ENCODE results near the gene PRKN.
A peak's percentile ranks its signal among the peaks of the same experiment; 100 is the strongest.

Gene PRKN

GRCh38 chr6:162125659-162126058 lies 601.9 kb downstream of the PRKN start:
- no peak for DNase-seq
- no peaks in the 10 kb centered on the region for H3K9me3 ChIP-seq (ENCODE audit: insufficient read depth, low read length, severe bottlenecking)

GRCh38 chr6:162124710-162125435 lies 602.7 kb downstream of the PRKN start:
- H3K9me3 ChIP-seq (ENCODE audit: insufficient read depth, low read length, severe bottlenecking): no peaks in the 10 kb centered on the region
- TF ChIP-seq EZH2 (IDR thresholded peaks at IDR 0.05; ENCODE audit: borderline replicate concordance, low read depth, low read length, severe bottlenecking) (no peak), CTCF (IDR thresholded peaks at IDR 0.05; ENCODE audit: borderline replicate concordance, extremely low read depth, low read length, poor library complexity, severe bottlenecking) (no peak)
- H3K27me3 ChIP-seq (ENCODE audit: insufficient read depth, low read length, poor library complexity): no peaks in the 10 kb centered on the region
- no peak overlapping the region for H3K9ac ChIP-seq (ENCODE audit: low read depth, low read length)
- no peaks in the 10 kb centered on the region for H4K20me1 ChIP-seq (ENCODE audit: insufficient read depth, low read length)
- DNase-seq: no peak
- H3K79me2 ChIP-seq (ENCODE audit: insufficient read depth, low read length): no peaks in the 10 kb centered on the region
- no peaks in the 10 kb centered on the region for H3K36me3 ChIP-seq (ENCODE audit: insufficient read depth, low read length)
- H2AFZ ChIP-seq (ENCODE audit: low read depth, low read length): no peak overlapping the region
- no peak overlapping the region for H3K27ac ChIP-seq (ENCODE audit: low read length)
- no peaks in the 10 kb centered on the region for H3K4me1 ChIP-seq (ENCODE audit: insufficient read depth, low read length)
- no peak overlapping the region for H3K4me3 ChIP-seq (ENCODE audit: low read depth in 1 of 2, low read length in 2 of 2)
- no peak overlapping the region for H3K4me2 ChIP-seq (ENCODE audit: insufficient read depth, low read length)
- no peak for ATAC-seq (ENCODE audit: insufficient read depth, low read depth)

More at GRCh38 chr6:162125659-162126058, 601.9 kb downstream of the PRKN start:
- Histone ChIP-seq H3K36me3 (ENCODE audit: insufficient read depth, low read length) (no peaks in the 10 kb centered on the region), H3K4me3 (ENCODE audit: low read depth in 1 of 2, low read length in 2 of 2) (no peak overlapping the region), H3K27me3 (ENCODE audit: insufficient read depth, low read length, poor library complexity) (no peaks in the 10 kb centered on the region), H3K79me2 (ENCODE audit: insufficient read depth, low read length) (no peaks in the 10 kb centered on the region), H3K4me2 (ENCODE audit: insufficient read depth, low read length) (no peak overlapping the region), H3K9ac (ENCODE audit: low read depth, low read length) (no peak overlapping the region), H3K4me1 (ENCODE audit: insufficient read depth, low read length) (no peaks in the 10 kb centered on the region), H2AFZ (ENCODE audit: low read depth, low read length) (no peak overlapping the region), H3K27ac (ENCODE audit: low read length) (no peak overlapping the region), H4K20me1 (ENCODE audit: insufficient read depth, low read length) (no peaks in the 10 kb centered on the region)
- TF ChIP-seq CTCF (IDR thresholded peaks at IDR 0.05; ENCODE audit: borderline replicate concordance, extremely low read depth, low read length, poor library complexity, severe bottlenecking): no peak
- no peak for ATAC-seq (ENCODE audit: insufficient read depth, low read depth)

- TF ChIP-seq CTCF (IDR thresholded peaks at IDR 0.05; ENCODE audit: borderline replicate concordance, extremely low read depth, low read length, poor library complexity, severe bottlenecking) (peak; percentile 14), EZH2 (IDR thresholded peaks at IDR 0.05; ENCODE audit: borderline replicate concordance, low read depth, low read length, severe bottlenecking) (no peak)
- Histone ChIP-seq H3K9me3 (ENCODE audit: insufficient read depth, low read length, severe bottlenecking) (no peaks in the 10 kb centered on the region), H3K4me2 (ENCODE audit: insufficient read depth, low read length) (no peak overlapping the region), H3K4me1 (ENCODE audit: insufficient read depth, low read length) (no peaks in the 10 kb centered on the region), H3K79me2 (ENCODE audit: insufficient read depth, low read length) (no peaks in the 10 kb centered on the region), H3K4me3 (ENCODE audit: low read depth in 1 of 2, low read length in 2 of 2) (no peak overlapping the region), H2AFZ (ENCODE audit: low read depth, low read length) (no peak overlapping the region), H4K20me1 (ENCODE audit: insufficient read depth, low read length) (no peaks in the 10 kb centered on the region), H3K36me3 (ENCODE audit: insufficient read depth, low read length) (no peaks in the 10 kb centered on the region), H3K27me3 (ENCODE audit: insufficient read depth, low read length, poor library complexity) (no peaks in the 10 kb centered on the region), H3K27ac (ENCODE audit: low read length) (no peak overlapping the region), H3K9ac (ENCODE audit: low read depth, low read length) (no peak overlapping the region)
- DNase-seq (no peak), ATAC-seq (ENCODE audit: insufficient read depth, low read depth) (no peak)
These were observed 603.8 kb downstream of the PRKN start for GRCh38 chr6:162123797-162124196.

Measured in DND-41 (cell line).